IPS-15b (cell line): Measurements from ENCODE around the gene CYBRD1.

Source experiments
- H3K27me3 ChIP-seq: one replicate; pipeline ENCODE4 v1.6.1; 2013; ENCODE audit warnings: low read length; ENCODE audit not compliant: control insufficient read depth, insufficient read depth
- H3K36me3 ChIP-seq: one replicate; pipeline ENCODE4 v1.6.1; 2013; ENCODE audit warnings: low read length; ENCODE audit not compliant: control insufficient read depth, insufficient read depth
- H3K4me1 ChIP-seq: one replicate; pipeline ENCODE4 v1.6.1; 2013; ENCODE audit warnings: mild to moderate bottlenecking, low read length; ENCODE audit not compliant: control insufficient read depth, insufficient read depth
- H3K4me3 ChIP-seq: one replicate; pipeline ENCODE4 v1.5.1; 2013; ENCODE audit warnings: low read depth, low read length
- H3K9ac ChIP-seq: one replicate; pipeline ENCODE4 v1.6.1; 2013; ENCODE audit warnings: low read depth, mild to moderate bottlenecking, low read length
- H3K9me3 ChIP-seq: one replicate; pipeline ENCODE4 v1.6.1; 2013; ENCODE audit warnings: mild to moderate bottlenecking, low read length; ENCODE audit not compliant: control insufficient read depth, insufficient read depth

The CYBRD1 gene

DNA sequence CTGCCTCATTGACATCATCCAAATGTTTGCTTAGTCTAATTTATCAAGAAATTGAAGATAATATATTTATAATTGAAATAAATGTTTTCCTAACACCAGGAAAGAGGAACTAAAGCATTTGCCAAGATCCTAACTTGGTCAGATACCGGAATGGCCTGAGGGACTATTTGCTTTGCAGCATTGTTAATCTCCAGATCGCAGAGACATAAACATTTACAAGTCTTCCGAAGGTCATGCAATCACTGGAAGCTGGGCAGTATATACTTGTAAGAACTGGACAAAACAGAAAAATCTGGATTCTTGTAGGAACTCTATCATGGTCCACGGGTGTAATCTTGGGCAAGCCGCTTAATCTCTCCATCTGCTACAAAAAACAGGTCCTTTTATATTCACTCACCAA, 42.2 kb downstream of the CYBRD1 start:
- Histone ChIP-seq H3K36me3 (no peaks in the 10 kb centered on the region), H3K4me1 (no peaks in the 10 kb centered on the region), H3K27me3 (no peaks in the 10 kb centered on the region), H3K9me3 (no peaks in the 10 kb centered on the region), H3K4me3 (no peak overlapping the region), H3K9ac (no peak overlapping the region)

DNA sequence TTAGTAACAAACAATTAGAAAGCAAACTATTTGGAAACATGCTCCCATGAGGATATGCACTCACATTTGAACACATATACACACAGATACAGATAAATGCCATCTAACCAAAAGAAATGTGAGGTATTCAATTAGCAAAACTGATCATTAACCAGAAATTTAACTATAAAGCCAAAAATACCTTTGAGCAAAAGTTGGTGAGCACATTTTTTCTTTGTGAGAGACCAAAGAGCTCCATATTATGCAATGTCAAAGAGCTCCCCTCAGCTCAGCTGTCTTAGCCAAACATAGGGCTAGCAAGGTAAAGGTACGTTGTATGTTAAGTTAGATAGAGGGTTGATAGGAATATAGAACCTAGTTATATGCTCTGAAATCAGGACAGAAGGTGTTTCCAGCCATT, 43.8 kb downstream of the CYBRD1 start:
- Histone ChIP-seq H3K36me3 (no peaks in the 10 kb centered on the region), H3K9ac (no peak overlapping the region), H3K4me3 (no peak overlapping the region), H3K9me3 (no peaks in the 10 kb centered on the region), H3K27me3 (no peaks in the 10 kb centered on the region), H3K4me1 (peaks cover 3% of the 10 kb centered on the region)

DNA sequence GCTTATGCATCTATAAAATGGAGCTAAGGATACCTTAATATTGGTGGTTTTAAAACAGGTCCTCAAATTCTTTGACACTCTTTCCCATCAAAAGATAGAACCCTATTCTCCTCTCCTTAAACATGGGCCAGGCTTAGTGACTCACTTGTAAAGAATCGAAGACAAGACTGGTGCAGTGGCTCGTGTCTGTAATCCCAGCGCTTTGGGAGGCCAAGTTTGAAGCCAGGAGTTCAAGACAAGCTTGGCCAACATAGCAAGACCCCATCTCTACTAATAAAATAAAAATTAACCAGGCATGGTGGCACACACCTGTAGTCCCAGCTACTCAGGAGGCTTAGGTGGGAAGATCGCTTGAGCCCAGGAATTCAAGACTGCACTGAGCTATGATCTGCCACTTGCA, 44.5 kb downstream of the CYBRD1 start:
- no peak overlapping the region for H3K4me3 ChIP-seq
- H3K27me3 ChIP-seq, result no peaks in the 10 kb centered on the region
- H3K4me1 ChIP-seq, result peaks cover 3% of the 10 kb centered on the region
- no peaks in the 10 kb centered on the region for H3K9me3 ChIP-seq
- H3K9ac ChIP-seq, result no peak overlapping the region
- H3K36me3 ChIP-seq, result no peaks in the 10 kb centered on the region

DNA sequence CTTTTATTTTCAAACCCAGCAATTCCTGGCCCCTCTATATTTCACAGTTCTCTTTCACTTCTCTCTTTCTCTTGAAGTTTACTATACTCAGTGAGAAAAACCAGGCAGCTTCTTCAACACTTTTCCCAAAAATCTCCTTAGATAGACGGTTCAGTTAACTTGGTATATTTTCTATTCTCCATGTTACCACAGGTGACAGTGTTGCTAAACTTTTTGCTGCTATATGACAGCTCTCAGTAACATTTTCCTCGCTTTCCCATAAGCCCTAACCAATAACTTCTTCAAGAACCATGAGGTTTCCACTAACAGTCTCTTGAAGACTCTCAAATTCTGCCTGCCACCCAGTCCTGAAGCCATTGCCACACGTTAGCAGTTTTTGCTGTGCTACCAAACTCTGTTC, 45.8 kb downstream of the CYBRD1 start:
- no peak overlapping the region for H3K9ac ChIP-seq
- no peaks in the 10 kb centered on the region for H3K9me3 ChIP-seq
- H3K4me3 ChIP-seq, result no peak overlapping the region
- H3K36me3 ChIP-seq, result no peaks in the 10 kb centered on the region
- peaks cover 3% of the 10 kb centered on the region for H3K4me1 ChIP-seq
- no peaks in the 10 kb centered on the region for H3K27me3 ChIP-seq

DNA sequence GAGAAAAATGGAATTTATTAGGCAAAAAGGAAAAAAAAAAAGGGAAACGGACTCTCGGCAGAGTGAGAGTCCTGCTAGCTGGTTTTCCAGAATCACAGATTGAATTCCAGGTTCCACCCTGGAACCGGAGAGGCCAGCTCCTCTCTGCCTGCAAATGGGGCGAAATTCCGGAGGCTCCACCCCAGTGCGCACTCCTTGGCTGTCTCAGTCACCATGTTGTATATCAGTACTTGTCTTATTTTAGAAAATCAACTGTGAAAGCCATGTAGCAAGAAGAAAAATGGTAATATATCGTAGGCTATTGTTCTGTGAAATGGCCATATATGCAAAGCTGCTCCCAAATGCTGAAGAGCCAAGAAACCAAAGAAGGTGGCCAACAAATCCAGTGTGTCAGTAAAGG, 49.4 kb downstream of the CYBRD1 start:
- Histone ChIP-seq H3K4me3 (no peak overlapping the region), H3K9ac (no peak overlapping the region), H3K36me3 (no peaks in the 10 kb centered on the region), H3K4me1 (peaks cover 3% of the 10 kb centered on the region), H3K27me3 (no peaks in the 10 kb centered on the region), H3K9me3 (no peaks in the 10 kb centered on the region)

DNA sequence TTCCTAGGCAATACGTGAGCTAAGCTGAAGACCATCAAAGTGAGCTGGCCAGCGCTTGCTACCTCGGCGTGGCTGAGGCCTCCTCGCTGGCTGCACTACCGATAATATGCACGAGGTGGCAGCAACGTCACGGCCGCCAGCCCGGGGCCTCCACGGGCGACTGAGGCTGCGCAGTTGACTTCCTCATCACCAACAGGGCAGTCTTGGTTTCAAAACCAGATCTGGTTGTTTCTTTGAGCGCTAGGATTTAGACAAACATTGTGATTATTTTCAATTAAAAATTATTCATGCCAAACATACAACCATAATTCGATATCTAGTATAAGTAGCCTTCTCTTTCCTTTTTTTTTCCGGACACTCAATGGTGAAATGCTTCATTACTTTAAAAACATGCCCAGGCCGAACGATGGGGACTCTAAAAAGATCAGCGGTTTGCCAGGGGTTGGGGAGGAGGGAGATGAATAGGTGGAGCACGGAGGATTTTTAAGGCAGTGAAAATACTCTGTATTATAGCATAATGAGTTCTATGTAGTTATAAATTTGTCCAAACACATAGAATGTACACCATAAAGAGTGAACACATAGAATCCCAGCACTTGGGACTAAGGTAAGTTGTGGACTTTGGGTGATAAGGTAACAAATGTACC, 52.0 kb downstream of the CYBRD1 start:
- H3K4me3 ChIP-seq, result no peak overlapping the region
- no peaks in the 10 kb centered on the region for H3K27me3 ChIP-seq
- H3K4me1 ChIP-seq, result peaks cover 3% of the 10 kb centered on the region
- no peak overlapping the region for H3K9ac ChIP-seq
- H3K9me3 ChIP-seq, result no peaks in the 10 kb centered on the region
- H3K36me3 ChIP-seq, result no peaks in the 10 kb centered on the region

DNA sequence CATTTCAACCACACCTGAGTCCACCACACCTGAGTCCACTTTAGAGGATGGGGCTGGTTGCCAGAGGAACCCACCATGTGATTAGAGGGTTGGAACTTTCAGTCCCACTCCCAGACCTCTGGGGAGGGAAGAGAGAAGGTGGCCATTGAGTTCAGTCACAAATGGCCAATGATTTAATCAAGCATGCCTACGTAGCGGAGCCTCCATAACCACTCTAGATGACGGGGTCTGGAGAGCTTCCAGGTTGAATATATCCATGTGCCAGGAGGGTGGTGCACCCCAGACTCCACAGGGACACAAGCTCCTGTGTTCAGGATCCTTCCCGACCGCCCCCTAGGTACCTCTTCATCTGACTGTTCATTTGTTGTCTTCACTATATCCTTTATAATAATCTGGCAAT, 53.3 kb downstream of the CYBRD1 start:
- H3K27me3 ChIP-seq, result no peaks in the 10 kb centered on the region
- no peaks in the 10 kb centered on the region for H3K9me3 ChIP-seq
- no peak overlapping the region for H3K9ac ChIP-seq
- H3K4me3 ChIP-seq, result no peak overlapping the region
- H3K4me1 ChIP-seq, result no peaks in the 10 kb centered on the region
- no peaks in the 10 kb centered on the region for H3K36me3 ChIP-seq

DNA sequence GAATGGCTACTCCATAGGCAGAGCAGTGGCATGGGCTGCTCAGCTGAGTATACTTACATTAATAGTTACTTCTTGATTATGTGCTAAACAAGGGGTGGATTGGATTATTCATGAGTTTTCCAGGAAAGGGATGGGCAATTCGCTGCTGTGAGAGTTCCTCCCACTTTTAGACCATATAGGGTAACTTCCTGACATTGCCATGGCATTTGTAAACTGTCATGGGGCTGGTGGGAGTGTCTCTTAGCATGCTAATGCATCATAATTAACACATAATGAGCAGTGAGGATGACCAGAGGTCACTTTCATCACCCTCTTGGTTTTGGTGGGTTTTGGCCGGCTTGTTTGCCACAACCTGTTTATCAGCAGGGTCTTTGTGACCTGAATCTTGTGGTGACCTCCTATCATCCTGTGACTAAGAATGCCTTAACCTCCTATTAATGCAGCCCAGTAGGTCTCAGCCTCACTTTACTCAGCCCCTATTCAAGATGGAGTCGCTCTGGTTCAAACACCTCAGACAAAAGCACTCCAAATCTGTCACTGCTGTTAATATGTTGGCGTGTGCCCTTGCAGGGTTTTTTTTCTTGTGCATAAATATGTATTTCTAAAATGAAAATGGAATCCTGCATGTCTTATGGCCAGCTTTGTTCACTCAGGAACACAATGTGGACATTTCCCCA, 56.0 kb downstream of the CYBRD1 start:
- Histone ChIP-seq H3K9me3 (no peaks in the 10 kb centered on the region), H3K4me1 (no peaks in the 10 kb centered on the region), H3K27me3 (no peaks in the 10 kb centered on the region), H3K9ac (no peak overlapping the region), H3K4me3 (no peak overlapping the region), H3K36me3 (no peaks in the 10 kb centered on the region)

DNA sequence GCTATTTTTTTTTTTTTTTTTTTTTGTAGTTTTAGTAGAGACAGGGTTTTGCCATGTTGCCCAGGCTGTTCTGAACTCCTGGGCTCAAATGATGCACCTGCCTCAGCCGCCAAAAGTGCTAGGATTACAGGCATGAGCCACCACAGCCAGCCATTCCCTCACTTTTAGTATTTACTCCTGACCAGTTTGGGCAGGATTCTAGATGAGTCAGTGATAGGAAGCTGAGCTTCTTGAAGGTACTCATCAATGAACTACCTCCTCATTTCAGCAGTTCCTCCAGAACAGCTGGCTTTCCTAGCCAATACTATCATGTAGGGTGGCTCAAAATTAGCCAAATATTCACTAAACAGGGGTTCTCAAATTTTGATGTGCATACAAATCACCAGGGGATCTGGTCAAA, 57.2 kb downstream of the CYBRD1 start:
- no peaks in the 10 kb centered on the region for H3K9me3 ChIP-seq
- H3K4me3 ChIP-seq, result no peak overlapping the region
- no peaks in the 10 kb centered on the region for H3K36me3 ChIP-seq
- no peak overlapping the region for H3K9ac ChIP-seq
- no peaks in the 10 kb centered on the region for H3K27me3 ChIP-seq
- H3K4me1 ChIP-seq, result no peaks in the 10 kb centered on the region

DNA sequence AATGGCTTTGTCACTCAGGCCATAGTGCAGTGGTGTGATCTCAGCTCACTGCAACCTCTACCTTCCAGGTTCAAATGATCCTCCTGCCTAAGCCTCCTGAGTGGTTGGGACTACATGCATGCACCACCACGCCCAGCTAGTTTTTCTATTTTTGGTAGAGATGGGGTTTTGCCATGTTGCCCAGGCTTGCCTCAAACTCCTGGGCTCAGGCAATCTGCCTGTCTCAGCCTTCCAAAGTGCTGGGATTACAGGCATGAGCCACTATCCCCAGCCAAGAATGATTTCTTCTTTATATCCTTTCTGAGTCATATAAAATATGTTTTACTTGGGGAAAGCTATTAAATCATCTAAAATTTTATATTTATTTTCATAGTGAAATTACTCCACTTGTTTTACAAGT, 61.3 kb downstream of the CYBRD1 start:
- no peaks in the 10 kb centered on the region for H3K9me3 ChIP-seq
- no peaks in the 10 kb centered on the region for H3K36me3 ChIP-seq
- no peaks in the 10 kb centered on the region for H3K4me1 ChIP-seq
- H3K4me3 ChIP-seq, result no peak overlapping the region
- no peaks in the 10 kb centered on the region for H3K27me3 ChIP-seq
- no peak overlapping the region for H3K9ac ChIP-seq

DNA sequence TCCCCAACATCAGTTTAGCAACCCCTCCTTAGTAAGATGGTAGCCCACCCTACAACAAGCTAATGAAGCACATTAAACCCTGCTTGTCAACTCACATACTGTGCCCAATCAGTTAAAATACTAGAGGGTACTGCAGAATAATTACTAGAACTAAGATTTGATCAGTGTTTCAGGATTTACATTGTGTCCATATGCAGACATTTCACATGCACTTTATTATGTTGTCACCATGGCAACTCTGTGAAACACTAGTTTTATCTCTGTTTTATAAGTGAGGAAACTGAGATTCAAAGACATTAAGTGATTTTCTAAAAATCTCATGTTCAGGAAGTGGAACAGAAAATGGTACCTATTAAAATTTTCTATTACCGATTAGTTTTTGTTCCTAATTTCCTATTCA, 61.7 kb downstream of the CYBRD1 start:
- H3K9ac ChIP-seq, result no peak overlapping the region
- H3K36me3 ChIP-seq, result no peaks in the 10 kb centered on the region
- no peaks in the 10 kb centered on the region for H3K27me3 ChIP-seq
- H3K9me3 ChIP-seq, result no peaks in the 10 kb centered on the region
- no peak overlapping the region for H3K4me3 ChIP-seq
- H3K4me1 ChIP-seq, result no peaks in the 10 kb centered on the region

DNA sequence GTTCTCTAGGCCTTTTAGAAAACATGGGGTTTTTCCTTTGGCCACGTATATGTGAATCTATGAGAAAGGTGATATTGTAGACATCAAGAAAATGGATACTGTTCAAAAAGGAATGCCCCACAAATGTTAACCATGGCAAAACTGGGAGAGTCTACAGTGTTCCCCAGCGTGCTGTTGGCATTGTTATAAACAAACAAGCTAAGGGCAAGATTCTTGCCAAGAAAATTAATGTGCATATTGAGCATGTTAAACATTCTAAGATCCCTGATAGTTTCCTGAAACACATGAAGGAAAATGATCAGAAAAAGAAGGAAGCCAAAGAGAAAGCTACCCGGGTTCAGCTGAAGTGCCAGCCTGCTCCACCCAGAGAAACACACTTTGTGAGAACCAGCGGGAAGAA, 64.9 kb downstream of the CYBRD1 start:
- H3K4me1 ChIP-seq, result no peaks in the 10 kb centered on the region
- H3K9me3 ChIP-seq, result no peaks in the 10 kb centered on the region
- H3K4me3 ChIP-seq, result no peak overlapping the region
- no peaks in the 10 kb centered on the region for H3K36me3 ChIP-seq
- no peaks in the 10 kb centered on the region for H3K27me3 ChIP-seq
- no peak overlapping the region for H3K9ac ChIP-seq
